Dendritic cell treated with granulocyte-macrophage colony-stimulating factor and Interleukin-4, amounts not matched to agents 40 ng/mL and 50 ng/mL, for 4 days (primary cell): ENCODE measurements around the gene NT5M.

Source experiments
- H3K27ac Mint-ChIP-seq: one replicate; pipeline ENCODE4 v1.8.0; 2022; ENCODE audit warnings: mild to moderate bottlenecking, mixed read lengths
- H3K27me3 Mint-ChIP-seq: one replicate; pipeline ENCODE4 v1.8.0; 2022; ENCODE audit warnings: mild to moderate bottlenecking, mixed read lengths
- H3K36me3 Mint-ChIP-seq: one replicate; pipeline ENCODE4 v1.8.0; 2022; ENCODE audit warnings: low read depth, mixed read lengths
- H3K4me1 Mint-ChIP-seq: one replicate; pipeline ENCODE4 v1.8.0; 2022; ENCODE audit warnings: low read depth, mixed read lengths
- H3K4me3 Mint-ChIP-seq: one replicate; pipeline ENCODE4 v1.8.0; 2022; ENCODE audit warnings: mild to moderate bottlenecking, moderate library complexity, mixed read lengths
- H3K9me3 Mint-ChIP-seq: one replicate; pipeline ENCODE4 v1.8.0; 2022; ENCODE audit warnings: mixed read lengths
- intact Hi-C: fragments of 100-400 bp; cut with micrococcal nuclease; formaldehyde crosslinking; loops from one replicate; pipeline ENCODE4 v1.15.0; 2022

The NT5M gene

DNA sequence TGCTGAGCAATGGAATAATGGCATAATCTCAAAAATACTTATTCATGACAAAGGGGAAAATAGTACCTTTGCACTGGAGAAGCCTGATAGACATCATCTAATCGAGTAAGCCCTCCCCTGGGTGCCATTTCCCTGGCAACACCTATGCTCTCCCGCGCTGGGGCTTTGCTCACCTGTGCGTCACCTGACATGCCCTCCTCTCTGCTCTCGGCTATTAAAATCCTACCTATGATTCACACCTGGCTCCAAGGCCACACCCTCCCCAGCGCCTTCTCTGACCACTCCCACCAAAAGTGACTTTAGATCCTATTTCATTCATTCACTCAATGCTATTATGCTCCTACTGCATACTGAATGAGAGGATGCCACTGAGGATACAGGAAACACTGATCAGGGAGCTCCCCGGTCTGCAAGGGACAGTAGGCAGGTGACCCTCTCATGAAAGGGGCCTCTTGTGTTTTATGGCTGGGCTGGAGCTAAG is 83.9 kb downstream of the NT5M start:
- intact Hi-C loops, result no loop called here
- no peaks in the 10 kb centered on the region for H3K36me3 Mint-ChIP-seq
- H3K27ac Mint-ChIP-seq, result no peak overlapping the region
- no peak overlapping the region for H3K4me3 Mint-ChIP-seq
- no peaks in the 10 kb centered on the region for H3K9me3 Mint-ChIP-seq
- H3K4me1 Mint-ChIP-seq, result peaks cover 5% of the 10 kb centered on the region
- peaks cover 10% of the 10 kb centered on the region for H3K27me3 Mint-ChIP-seq

DNA sequence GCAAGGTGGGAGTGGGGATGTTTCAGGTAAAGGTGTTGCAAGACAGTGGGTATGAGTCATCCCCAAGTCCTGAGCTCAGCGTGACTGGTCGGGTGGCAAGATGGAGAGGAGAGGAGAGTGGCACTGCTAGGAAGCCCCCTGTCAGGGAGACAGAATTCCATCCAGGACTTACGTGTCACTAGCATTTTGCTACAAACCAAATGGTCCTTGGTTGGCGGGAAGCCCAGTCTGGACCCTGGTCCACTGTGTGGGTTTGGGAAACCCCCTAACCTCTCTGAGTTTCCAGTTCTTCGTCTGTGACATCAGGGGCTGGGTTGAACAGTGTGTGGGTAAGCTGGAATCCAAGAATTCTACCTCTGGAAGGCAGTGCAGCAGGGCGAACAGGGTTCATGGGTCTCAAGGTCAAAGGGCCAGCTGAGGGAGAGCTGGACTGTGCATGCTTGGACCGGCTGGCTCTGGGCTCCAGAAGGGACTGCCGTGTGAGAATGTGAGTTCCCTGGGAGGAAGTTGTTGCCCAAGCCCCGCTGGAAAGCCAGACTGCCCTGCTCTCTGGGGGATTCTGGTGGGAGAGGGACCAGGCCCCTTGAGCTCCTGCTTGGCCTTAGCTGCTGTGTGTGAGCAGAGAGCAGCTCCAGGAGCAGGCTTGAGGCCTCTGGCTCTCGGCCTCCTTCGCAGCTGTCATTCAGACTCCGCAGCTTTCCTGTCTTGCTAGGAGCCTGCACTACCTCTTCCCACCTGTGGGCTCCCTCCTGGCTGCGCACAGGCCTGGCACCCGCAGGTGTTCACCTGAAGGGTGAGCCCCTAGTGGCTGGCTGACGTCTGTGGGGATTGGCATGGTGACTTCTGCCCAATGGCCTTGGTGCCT is 84.6 kb downstream of the NT5M start:
- intact Hi-C loops, result no loop called here
- Mint-ChIP-seq H3K4me1 (peaks cover 9% of the 10 kb centered on the region), H3K27ac (no peak overlapping the region), H3K4me3 (no peak overlapping the region), H3K36me3 (no peaks in the 10 kb centered on the region), H3K9me3 (no peaks in the 10 kb centered on the region), H3K27me3 (peaks cover 14% of the 10 kb centered on the region)

DNA sequence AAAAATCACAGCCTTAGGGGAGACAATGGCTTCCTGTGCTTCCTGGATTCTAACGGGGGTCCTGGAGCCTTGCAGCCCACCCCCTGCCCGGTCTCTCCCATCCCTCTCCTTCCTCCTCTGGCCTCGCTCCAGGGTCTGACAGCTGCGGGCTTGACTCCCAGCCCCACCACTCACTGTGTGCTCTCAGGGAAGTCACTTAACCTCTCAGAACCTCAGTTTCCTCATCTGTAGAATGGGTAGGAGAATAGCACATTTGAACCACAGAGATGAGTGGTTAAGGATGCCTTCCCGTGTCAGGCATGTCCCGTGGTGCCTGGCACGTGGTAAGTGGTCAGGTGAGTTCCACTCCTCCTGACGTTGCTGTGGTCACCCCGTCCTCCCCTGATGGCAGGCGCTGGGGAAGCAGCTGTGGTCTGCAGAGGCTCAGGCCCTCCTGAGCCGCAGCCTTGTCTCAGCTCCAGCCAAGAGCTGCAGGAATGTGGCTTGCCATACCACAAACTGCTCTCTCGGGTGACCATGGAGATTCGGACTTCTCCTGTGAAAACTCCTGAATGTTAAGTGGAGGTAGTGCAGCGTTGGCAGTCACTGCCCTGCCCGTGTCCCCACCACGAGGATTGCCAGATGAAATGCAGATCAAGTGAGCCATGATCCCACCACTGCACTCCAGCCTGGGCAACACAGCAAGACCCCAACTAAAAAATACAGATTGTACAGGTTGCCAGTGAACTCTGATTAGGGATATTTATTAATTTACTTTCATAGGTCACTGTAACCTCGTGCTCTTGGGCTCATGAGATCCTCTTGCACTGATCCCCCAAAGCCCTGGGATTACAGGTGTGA is 85.7 kb downstream of the NT5M start:
- Mint-ChIP-seq H3K4me1 (peaks cover 9% of the 10 kb centered on the region), H3K27ac (no peak overlapping the region), H3K36me3 (no peaks in the 10 kb centered on the region), H3K27me3 (peaks cover 12% of the 10 kb centered on the region), H3K9me3 (no peaks in the 10 kb centered on the region), H3K4me3 (no peak overlapping the region)
- intact Hi-C loops, result no loop called here

DNA sequence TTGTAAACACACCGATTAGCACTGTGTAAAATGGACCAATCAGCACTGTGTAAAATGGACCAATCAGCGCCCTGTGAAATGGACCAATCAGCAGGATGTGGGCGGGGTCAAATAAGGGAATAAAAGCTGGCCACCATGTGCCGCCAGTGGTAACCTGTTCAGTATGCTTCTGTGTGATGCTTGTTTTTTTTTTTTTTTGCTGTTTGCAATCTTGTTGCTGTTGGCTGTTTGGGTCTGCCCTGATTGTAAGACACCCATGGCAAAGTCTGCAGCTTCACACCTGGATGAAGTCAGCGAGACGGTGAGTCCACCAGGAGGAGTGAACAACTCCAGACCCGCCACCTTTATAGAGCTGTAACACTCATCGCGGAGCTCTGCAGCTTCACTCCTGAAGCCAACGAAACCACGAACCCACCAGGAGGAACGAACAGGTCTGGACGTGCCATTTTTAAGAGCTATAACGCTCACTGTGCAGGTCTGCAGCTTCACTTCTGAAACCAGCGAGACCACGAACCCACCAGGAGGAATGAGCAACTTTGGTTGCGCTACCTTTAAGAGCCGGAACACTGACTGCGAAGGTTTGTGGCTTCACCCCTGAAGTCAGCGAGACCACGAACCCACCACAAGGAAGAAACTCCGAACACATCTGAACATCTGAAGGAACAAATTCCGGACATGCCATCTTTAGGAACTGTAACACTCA is 88.6 kb downstream of the NT5M start:
- Mint-ChIP-seq H3K9me3 (no peaks in the 10 kb centered on the region), H3K4me3 (no peak overlapping the region), H3K4me1 (peaks cover 9% of the 10 kb centered on the region), H3K27ac (no peak overlapping the region), H3K36me3 (no peaks in the 10 kb centered on the region), H3K27me3 (peaks cover 12% of the 10 kb centered on the region)
- intact Hi-C loops, result no loop called here

GRCh38 chr17:17393976-17394375 is 90.8 kb downstream of the NT5M start:
- intact Hi-C loops, result no loop called here
- Mint-ChIP-seq H3K4me3 (no peak overlapping the region), H3K27ac (no peak overlapping the region), H3K9me3 (no peaks in the 10 kb centered on the region), H3K27me3 (peaks cover 12% of the 10 kb centered on the region), H3K36me3 (no peaks in the 10 kb centered on the region), H3K4me1 (peaks cover 14% of the 10 kb centered on the region)

DNA sequence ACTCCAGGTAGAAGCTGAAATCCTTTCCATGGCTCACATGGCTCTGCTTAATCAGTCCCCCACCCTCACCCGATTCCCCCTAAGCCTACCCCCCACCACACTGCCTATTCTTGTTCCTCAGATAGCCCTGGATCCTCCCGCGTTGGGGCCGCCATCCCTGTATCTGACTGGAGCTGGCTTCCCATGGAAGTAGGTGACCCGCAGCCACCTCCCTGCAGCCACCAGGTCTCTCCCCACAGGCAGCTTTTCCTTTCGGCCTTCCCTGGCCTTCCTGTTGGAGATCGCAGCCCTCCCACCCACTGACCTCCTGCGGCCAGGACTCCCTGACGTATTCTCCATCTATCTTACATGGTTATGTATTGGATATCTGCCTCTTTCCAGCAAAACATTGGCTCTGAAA is 91.3 kb downstream of the NT5M start:
- H3K4me1 Mint-ChIP-seq, result peaks cover 14% of the 10 kb centered on the region
- no peaks in the 10 kb centered on the region for H3K9me3 Mint-ChIP-seq
- peaks cover 12% of the 10 kb centered on the region for H3K27me3 Mint-ChIP-seq
- no peaks in the 10 kb centered on the region for H3K36me3 Mint-ChIP-seq
- intact Hi-C loops, result no loop called here
- H3K27ac Mint-ChIP-seq, result no peak overlapping the region
- no peak overlapping the region for H3K4me3 Mint-ChIP-seq

GRCh38 chr17:17395246-17395802 is 92.2 kb downstream of the NT5M start:
- peaks cover 14% of the 10 kb centered on the region for H3K4me1 Mint-ChIP-seq
- H3K27ac Mint-ChIP-seq, result no peak overlapping the region
- H3K36me3 Mint-ChIP-seq, result no peaks in the 10 kb centered on the region
- intact Hi-C loops, result no loop called here
- no peak overlapping the region for H3K4me3 Mint-ChIP-seq
- no peaks in the 10 kb centered on the region for H3K9me3 Mint-ChIP-seq
- H3K27me3 Mint-ChIP-seq, result peaks cover 12% of the 10 kb centered on the region

- Mint-ChIP-seq H3K9me3 (no peaks in the 10 kb centered on the region), H3K4me1 (peaks cover 14% of the 10 kb centered on the region), H3K36me3 (no peaks in the 10 kb centered on the region), H3K4me3 (no peak overlapping the region), H3K27me3 (peaks cover 12% of the 10 kb centered on the region), H3K27ac (no peak overlapping the region)
- intact Hi-C loops, result no loop called here
These were observed 92.7 kb downstream of the NT5M start for GRCh38 chr17:17395885-17396284.
